Neural cell (in vitro differentiated cells): ENCODE measurements around the gene AKAP8L. TPM values are rescaled to one million over a fixed set of nuclear protein-coding genes. Genes with fewer than 3 reads are reported as not detected.

ENCODE experiments used
- H2AFZ ChIP-seq: fragments of 200-600, 300-800 bp; sonication (generic), shearing (Covaris generic); 2 replicates; pipeline ENCODE4 v1.6.0; 2014; ENCODE audit warnings: low read depth, mild to moderate bottlenecking, antibody characterized with exemption, low read length, moderate library complexity
- H3F3A ChIP-seq: fragments of 200-600 bp; shearing (Covaris generic); 2 replicates; pipeline ENCODE4 v1.6.1; 2016; ENCODE audit warnings: mild to moderate bottlenecking, moderate library complexity, mixed read lengths, antibody characterized with exemption, low read length; ENCODE audit not compliant: insufficient read depth, poor library complexity, severe bottlenecking
- H3K27ac ChIP-seq: fragments of 200-600, 300-800 bp; sonication (generic), shearing (Covaris generic); 2 replicates; pipeline ENCODE4 v1.5.1; 2014; ENCODE audit warnings: mild to moderate bottlenecking, low read length, moderate library complexity
- H3K27me3 ChIP-seq: fragments of 300-800, 200-600 bp; sonication (generic), shearing (Covaris generic); 2 replicates; pipeline ENCODE4 v1.6.0; 2014; ENCODE audit warnings: mild to moderate bottlenecking, low read depth, low read length, moderate library complexity; ENCODE audit not compliant: insufficient read depth
- H3K36me3 ChIP-seq: fragments of 300-800, 200-600 bp; sonication (generic), shearing (Covaris generic); 2 replicates; pipeline ENCODE4 v1.5.1; 2014; ENCODE audit warnings: mild to moderate bottlenecking, antibody characterized with exemption, low read length, moderate library complexity; ENCODE audit not compliant: insufficient read depth
- H3K4me2 ChIP-seq: fragments of 300-800, 200-600 bp; sonication (generic), shearing (Covaris generic); 2 replicates; pipeline ENCODE4 v1.6.0; 2014; ENCODE audit warnings: mild to moderate bottlenecking, low read length
- H3K4me3 ChIP-seq: fragments of 300-800, 200-600 bp; sonication (generic), shearing (Covaris generic); 2 replicates; pipeline ENCODE4 v1.5.1; 2014; ENCODE audit warnings: mild to moderate bottlenecking, low read length, moderate library complexity
- H3K79me2 ChIP-seq: fragments of 200-600 bp; shearing (Covaris generic); replicated peaks from 2 replicates; pipeline ENCODE4 v1.6.0; 2014; ENCODE audit warnings: mild to moderate bottlenecking, low read length, moderate library complexity; ENCODE audit not compliant: insufficient read depth
- H3K9ac ChIP-seq: fragments of 300-800, 200-600 bp; sonication (generic), shearing (Covaris generic); 2 replicates; pipeline ENCODE4 v1.6.1; 2016; ENCODE audit warnings: mild to moderate bottlenecking, low read length, mixed read lengths
- H3K9me2 ChIP-seq: fragments of 200-600 bp; shearing (Covaris generic); 2 replicates; pipeline ENCODE4 v1.6.1; 2016; ENCODE audit warnings: mild to moderate bottlenecking, low read length, mixed read lengths; ENCODE audit not compliant: insufficient read depth
- H3K9me3 ChIP-seq: fragments of 200-600, 300-800 bp; sonication (generic), shearing (Covaris generic); 2 replicates; pipeline ENCODE4 v1.6.1; 2016; ENCODE audit warnings: mild to moderate bottlenecking, mixed run types, low read length, moderate library complexity, mixed read lengths
- H4K20me1 ChIP-seq: fragments of 200-600 bp; shearing (Covaris generic); 2 replicates; pipeline ENCODE4 v1.6.1; 2016; ENCODE audit warnings: mild to moderate bottlenecking, mixed run types; ENCODE audit not compliant: insufficient read depth
- EP300 ChIP-seq: fragments of 450-650 bp; conservative IDR thresholded peaks from 2 replicates; pipeline ENCODE4 v1.6.1; 2014; ENCODE audit warnings: antibody characterized with exemption, mild to moderate bottlenecking, moderate library complexity; ENCODE audit not compliant: poor library complexity, severe bottlenecking
- EZH2 ChIP-seq: fragments of 200-600, 300-800 bp; shearing (Covaris generic), sonication (generic); IDR thresholded peaks from 2 replicates; pipeline ENCODE4 v1.6.1; 2014; ENCODE audit warnings: antibody characterized with exemption, low read length, borderline replicate concordance, mild to moderate bottlenecking; ENCODE audit not compliant: insufficient read depth, poor library complexity, severe bottlenecking
- MXI1 ChIP-seq: fragments of 450-650 bp; conservative IDR thresholded peaks from 2 replicates; pipeline ENCODE4 v1.6.1; 2014; ENCODE audit warnings: antibody characterized with exemption, mild to moderate bottlenecking; ENCODE audit not compliant: poor library complexity, severe bottlenecking
- POLR2AphosphoS5 ChIP-seq: IDR thresholded peaks from 2 replicates; pipeline ENCODE4 v1.6.1; 2012
- RAD21 ChIP-seq: fragments of 450-650 bp; conservative IDR thresholded peaks from 2 replicates; pipeline ENCODE4 v1.6.1; 2014; ENCODE audit warnings: antibody characterized with exemption, mild to moderate bottlenecking, moderate library complexity
- SMC3 ChIP-seq: fragments of 450-650 bp; conservative IDR thresholded peaks from 2 replicates; pipeline ENCODE4 v1.6.1; 2014; ENCODE audit warnings: antibody characterized with exemption, mild to moderate bottlenecking, moderate library complexity; ENCODE audit not compliant: poor library complexity
- TAF1 ChIP-seq: IDR thresholded peaks from 2 replicates; pipeline ENCODE4 v1.6.1; 2012; ENCODE audit warnings: low read depth
- polyA plus RNA-seq: library from polyadenylated mRNA; depleted of rRNA; stranded (reverse); fragments of >200 nt; gene quantifications from 2 replicates; pipeline ENCODE4 v1.2.3, GENCODE V29; 2014
- TF ChIP-seq, protein P1 (sequence below): fragments of 450-650 bp; IDR thresholded peaks from 2 replicates; pipeline ENCODE4 v1.5.1; 2014; ENCODE audit warnings: antibody characterized with exemption, mild to moderate bottlenecking, moderate library complexity; ENCODE audit not compliant: poor library complexity, severe bottlenecking
- TF ChIP-seq, protein P2 (sequence below): IDR thresholded peaks from 2 replicates; pipeline ENCODE4 v1.6.1; 2012; ENCODE audit warnings: borderline replicate concordance

AKAP8L gene
- polyA plus RNA-seq, 1 donor from 2014 or later: 281 TPM

GRCh38 chr19:15401397-15401710 is 17.4 kb downstream of the AKAP8L start:
- TF ChIP-seq MXI1 (no peak), RAD21 (no peak), SMC3 (no peak), TAF1 (no peak), EZH2 (no peak), POLR2AphosphoS5 (no peak), EP300 (no peak)
- TF ChIP-seq, protein P1, sequence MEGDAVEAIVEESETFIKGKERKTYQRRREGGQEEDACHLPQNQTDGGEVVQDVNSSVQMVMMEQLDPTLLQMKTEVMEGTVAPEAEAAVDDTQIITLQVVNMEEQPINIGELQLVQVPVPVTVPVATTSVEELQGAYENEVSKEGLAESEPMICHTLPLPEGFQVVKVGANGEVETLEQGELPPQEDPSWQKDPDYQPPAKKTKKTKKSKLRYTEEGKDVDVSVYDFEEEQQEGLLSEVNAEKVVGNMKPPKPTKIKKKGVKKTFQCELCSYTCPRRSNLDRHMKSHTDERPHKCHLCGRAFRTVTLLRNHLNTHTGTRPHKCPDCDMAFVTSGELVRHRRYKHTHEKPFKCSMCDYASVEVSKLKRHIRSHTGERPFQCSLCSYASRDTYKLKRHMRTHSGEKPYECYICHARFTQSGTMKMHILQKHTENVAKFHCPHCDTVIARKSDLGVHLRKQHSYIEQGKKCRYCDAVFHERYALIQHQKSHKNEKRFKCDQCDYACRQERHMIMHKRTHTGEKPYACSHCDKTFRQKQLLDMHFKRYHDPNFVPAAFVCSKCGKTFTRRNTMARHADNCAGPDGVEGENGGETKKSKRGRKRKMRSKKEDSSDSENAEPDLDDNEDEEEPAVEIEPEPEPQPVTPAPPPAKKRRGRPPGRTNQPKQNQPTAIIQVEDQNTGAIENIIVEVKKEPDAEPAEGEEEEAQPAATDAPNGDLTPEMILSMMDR: no peak
- TF ChIP-seq, protein P2, sequence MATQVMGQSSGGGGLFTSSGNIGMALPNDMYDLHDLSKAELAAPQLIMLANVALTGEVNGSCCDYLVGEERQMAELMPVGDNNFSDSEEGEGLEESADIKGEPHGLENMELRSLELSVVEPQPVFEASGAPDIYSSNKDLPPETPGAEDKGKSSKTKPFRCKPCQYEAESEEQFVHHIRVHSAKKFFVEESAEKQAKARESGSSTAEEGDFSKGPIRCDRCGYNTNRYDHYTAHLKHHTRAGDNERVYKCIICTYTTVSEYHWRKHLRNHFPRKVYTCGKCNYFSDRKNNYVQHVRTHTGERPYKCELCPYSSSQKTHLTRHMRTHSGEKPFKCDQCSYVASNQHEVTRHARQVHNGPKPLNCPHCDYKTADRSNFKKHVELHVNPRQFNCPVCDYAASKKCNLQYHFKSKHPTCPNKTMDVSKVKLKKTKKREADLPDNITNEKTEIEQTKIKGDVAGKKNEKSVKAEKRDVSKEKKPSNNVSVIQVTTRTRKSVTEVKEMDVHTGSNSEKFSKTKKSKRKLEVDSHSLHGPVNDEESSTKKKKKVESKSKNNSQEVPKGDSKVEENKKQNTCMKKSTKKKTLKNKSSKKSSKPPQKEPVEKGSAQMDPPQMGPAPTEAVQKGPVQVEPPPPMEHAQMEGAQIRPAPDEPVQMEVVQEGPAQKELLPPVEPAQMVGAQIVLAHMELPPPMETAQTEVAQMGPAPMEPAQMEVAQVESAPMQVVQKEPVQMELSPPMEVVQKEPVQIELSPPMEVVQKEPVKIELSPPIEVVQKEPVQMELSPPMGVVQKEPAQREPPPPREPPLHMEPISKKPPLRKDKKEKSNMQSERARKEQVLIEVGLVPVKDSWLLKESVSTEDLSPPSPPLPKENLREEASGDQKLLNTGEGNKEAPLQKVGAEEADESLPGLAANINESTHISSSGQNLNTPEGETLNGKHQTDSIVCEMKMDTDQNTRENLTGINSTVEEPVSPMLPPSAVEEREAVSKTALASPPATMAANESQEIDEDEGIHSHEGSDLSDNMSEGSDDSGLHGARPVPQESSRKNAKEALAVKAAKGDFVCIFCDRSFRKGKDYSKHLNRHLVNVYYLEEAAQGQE: no peak

GRCh38 chr19:15400521-15401396 is 18.0 kb downstream of the AKAP8L start:
- no peak overlapping the region for H3K27ac ChIP-seq
- H3K79me2 ChIP-seq: peaks cover 39% of the 10 kb centered on the region
- H3K9me3 ChIP-seq: no peaks in the 10 kb centered on the region
- no peaks in the 10 kb centered on the region for H3K36me3 ChIP-seq
- no peak overlapping the region for H3K9ac ChIP-seq
- no peak overlapping the region for H3K4me2 ChIP-seq
- TF ChIP-seq SMC3 (no peak), RAD21 (no peak), EP300 (no peak)
- H3F3A ChIP-seq: no peaks in the 10 kb centered on the region
- no peak overlapping the region for H2AFZ ChIP-seq
- peaks cover 54% of the 10 kb centered on the region for H4K20me1 ChIP-seq
- H3K27me3 ChIP-seq: no peaks in the 10 kb centered on the region
- H3K4me3 ChIP-seq: no peak overlapping the region
- H3K9me2 ChIP-seq: no peaks in the 10 kb centered on the region

More at GRCh38 chr19:15401397-15401710, 17.4 kb downstream of the AKAP8L start:
- H3K36me3 ChIP-seq: no peaks in the 10 kb centered on the region
- peaks cover 45% of the 10 kb centered on the region for H3K79me2 ChIP-seq
- no peaks in the 10 kb centered on the region for H3K27me3 ChIP-seq
- no peaks in the 10 kb centered on the region for H3F3A ChIP-seq
- no peak overlapping the region for H2AFZ ChIP-seq
- H3K9me3 ChIP-seq: no peaks in the 10 kb centered on the region
- peaks cover 58% of the 10 kb centered on the region for H4K20me1 ChIP-seq
- no peaks in the 10 kb centered on the region for H3K9me2 ChIP-seq
- no peak overlapping the region for H3K4me3 ChIP-seq
- no peak overlapping the region for H3K27ac ChIP-seq
- H3K9ac ChIP-seq: no peak overlapping the region
- H3K4me2 ChIP-seq: no peak overlapping the region
